SW 1271 (cell line): ENCODE data around the gene GRIK1.
"Not testable (repeated sequence)": the region's sequence is repeated elsewhere in the genome, so short reads cannot be mapped to it uniquely, and the experiment has no call there.

Experiments
- DNase-seq, 2 experiments: peaks; one replicate each; lab custom pipeline; 2025; lab: John Stamatoyannopoulos, UW

GRIK1 gene

DNA sequence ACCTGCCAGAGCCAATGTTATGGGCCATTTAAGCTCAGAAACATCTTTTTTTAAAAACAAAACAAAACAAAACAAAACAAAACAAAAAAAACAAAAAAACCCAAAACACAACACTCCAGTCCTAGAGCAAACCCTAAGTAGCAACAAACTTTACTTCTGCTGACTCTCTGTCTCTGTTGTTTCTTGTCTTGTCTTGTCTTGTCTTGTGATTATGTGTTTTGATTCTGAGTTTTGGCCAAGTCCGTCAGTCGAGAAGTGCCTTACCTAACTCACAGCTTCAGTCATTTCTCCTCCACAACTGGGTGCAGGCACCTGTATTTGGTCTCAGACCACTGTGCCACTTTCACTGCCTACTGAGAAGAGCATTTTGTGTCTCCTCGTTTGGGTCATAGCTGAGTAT is 333.2 kb downstream of the GRIK1 start:
- DNase-seq = no peak

DNA sequence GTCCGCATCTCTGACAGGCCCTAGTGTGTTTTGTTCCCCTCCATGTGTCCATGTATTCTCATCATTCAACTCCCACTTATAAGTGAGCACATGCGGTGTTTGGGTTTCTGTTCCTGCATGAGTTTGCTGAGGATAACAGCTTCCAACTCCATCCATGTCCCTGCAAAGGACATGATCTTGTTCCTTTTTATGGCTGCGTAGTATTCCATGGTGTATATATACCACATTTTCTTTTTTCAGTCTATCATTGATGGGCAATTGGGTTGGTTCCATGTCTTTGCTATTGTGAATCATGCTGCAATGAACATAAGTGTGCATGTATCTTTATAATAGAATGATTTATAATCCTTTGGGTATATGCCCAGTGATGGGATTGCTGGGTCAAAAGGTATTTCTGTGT is 334.6 kb downstream of the GRIK1 start:
- not testable (repeated sequence) for DNase-seq

DNA sequence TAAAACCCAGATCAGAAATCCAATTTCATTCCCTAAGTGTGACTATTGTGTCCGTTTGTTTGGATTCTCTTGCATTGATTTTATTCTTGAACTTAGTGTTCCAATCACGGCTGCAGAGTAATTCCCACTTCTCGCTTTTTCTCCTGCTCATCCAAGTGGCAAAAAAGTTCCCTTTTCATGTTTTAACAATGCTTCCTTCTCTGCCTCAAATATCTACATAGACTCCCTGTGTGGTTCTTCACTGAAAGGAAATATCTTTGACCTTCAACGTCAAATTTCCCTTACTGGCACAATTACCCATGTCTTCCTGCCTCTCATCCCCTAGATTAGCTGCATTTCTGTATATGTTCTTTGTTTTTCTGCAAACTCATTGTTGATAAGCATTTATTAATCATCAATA is 335.7 kb downstream of the GRIK1 start:
- no peak for DNase-seq

DNA sequence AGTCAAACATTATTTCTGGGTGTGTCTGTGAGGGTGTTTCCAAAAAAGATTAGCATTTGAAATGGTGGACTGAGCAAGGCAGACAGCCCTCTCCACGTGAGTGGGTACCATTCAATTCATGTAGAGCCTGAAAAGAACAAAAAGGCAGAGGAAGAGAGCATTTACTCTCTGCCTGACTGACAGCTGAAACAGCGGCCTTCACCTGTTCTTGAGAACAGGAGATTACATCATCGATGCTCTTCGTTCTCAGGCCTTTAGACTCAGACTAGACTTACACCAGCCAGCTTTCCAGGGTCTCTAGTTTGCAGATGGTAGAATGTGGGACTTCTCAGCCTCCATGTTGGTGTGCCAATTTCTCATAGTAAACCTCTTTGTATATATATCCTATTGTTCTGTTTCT is 338.7 kb downstream of the GRIK1 start:
- DNase-seq = no peak

DNA sequence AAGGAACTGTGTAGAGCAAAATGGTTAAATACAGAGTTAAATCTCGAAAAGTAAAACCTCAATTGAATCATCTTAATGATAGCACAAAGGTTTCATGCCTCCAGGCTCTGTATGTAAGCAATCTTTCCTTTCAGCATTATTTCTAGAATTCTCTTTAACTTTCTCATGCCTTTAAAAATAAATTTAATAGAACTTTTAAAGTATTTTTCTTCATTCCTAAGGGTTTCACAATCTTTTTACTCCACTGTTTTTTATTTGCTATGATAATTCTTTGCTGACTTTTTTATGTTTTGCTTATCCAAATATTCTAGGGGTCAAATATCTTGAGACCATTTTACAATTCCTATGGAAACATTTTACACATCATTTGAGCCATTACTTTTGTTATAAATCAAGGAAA is 353.1 kb downstream of the GRIK1 start:
- no peak for DNase-seq

DNA sequence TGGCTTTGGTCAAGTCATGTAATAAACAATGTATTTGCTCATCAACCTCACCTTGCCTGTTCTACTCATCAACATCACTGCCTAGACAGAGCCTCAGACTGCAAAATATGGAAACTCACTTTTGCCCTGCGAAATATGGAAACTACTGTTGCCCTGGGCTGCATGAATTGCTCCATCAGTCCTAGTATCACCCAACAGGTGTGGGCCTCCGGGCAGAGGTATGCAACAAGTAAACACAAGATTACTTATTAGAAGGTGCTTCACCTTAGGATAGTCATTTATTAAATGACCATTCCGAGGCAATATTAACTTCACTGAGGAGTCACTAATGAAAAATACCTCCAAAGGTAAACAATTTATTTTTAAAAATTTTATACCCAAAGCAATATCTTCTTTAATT is 354.3 kb downstream of the GRIK1 start:
- no peak for DNase-seq

DNA sequence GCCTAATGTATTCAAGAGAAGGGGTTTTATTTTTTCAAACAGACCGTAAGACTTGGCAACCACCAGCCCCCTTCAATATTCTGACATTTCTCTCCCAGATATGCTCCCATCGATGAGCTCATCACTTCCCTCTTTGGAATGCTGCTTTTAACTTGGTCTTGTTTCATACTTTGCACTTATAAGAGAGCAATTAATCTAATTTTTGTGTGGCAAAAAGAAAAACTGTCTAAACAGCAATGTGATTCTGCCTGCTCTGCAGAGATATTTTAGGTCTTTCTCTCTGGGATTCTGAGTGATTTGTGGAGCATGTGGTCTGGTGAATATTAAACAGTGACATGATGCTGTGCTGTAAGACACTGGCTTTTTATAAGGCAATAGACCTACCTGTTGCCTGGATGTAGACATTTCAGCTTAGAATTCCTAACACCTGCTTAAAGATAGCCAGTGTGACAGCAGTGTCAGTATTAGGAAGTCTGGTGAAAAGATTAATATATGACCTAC is 356.3 kb downstream of the GRIK1 start:
- no peak for DNase-seq

DNA sequence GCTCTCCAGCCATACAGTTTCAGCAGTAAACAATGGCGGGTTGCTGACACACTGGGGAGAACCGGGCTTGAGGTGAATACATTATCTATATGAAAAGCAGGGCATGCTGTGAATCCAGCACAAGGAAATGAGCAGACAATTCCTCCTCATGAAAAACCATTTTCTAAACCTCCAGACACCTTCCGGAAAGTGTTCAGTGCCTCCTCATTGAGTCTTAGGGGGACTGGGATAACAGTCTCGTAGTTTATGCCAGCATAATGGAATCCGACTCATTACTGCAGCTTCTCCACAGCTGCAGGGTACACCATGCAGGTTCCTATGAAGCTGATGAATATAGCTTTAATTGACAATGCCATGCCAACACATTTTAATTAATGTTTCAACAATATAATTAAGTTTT is 356.9 kb downstream of the GRIK1 start:
- no peak for DNase-seq

DNA sequence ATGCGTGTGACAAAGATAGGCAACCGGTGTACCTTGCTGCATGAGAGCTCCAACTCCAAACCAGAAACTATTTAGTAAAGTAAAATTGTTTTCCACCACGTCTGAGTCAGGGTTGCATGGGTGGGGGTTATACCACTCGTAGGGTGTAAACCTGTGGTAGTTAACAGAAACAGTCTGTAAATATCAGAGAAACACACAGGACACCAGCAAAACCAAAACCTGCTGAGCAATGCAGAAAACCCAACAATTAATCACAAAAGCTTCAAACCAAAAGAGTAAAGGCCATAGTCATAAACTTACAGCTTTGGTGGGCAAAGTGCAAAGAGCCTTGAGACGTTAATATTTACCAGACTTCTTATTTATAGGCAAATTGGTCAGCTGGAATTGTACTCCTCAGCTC is 358.4 kb downstream of the GRIK1 start:
- no peak for DNase-seq

DNA sequence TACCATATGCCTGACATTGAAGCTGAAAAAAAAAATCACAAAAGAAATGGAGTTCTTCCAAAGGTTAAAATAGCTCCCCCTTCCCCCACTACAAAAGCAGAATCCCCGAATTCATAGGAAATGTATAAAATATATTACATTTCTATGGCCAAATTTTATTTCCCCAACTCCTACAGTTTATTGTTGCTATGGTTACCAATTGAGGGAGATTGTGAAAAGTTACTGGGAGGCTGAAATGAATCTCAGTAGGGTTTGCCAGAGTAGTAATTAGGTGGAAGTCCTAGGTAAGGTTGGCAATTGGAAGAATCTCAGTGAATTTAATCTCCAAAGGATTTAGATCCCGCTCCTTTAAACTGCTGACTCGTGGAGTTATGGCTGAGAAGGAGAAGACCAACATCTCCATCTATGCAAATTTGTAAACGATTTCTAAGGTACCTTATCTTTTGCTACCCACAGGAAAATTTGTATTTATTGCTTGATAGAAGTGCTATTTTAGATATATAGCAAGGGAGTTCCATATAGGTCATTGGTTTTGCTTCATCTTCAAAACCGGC is 359.0 kb downstream of the GRIK1 start:
- no peak for DNase-seq

DNA sequence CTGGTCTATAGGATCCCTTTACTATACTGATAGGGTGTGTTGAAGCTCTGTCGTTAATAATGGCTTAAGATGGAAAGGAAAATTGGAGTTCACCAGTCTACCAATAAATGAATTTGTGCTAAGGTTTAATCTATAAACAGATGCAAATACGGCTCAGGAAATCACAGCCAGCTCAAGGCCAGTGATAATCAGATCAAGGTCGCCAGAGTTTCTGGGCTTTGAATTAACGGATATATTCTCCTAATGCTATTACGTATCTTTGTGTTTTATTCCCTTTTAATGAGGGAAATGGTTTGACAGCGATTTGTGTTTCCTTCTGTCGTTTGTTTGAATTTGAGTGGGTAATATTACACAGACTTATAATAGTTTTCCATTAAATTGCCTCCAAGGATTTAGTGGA is 361.5 kb downstream of the GRIK1 start:
- DNase-seq = no peak

DNA sequence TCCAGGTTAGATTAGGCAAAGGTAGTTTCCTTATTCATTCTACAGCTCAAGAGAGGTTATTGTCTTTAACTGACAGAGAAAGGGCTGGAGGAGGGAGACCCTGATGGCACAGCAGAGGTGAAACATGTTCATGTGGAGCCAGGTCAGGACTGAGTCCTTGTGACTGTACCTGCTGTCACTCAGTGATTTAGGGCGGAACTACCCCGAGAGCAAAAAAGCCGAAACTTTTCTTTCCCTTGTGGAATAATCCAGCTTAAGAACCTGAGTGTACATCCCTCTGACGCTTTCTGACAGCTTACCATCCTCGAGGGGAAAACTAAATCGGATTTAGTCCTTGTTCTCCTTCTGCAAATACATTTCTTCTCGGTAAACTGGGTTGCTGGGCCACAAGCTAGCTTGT is 367.8 kb downstream of the GRIK1 start:
- no peak for DNase-seq

DNA sequence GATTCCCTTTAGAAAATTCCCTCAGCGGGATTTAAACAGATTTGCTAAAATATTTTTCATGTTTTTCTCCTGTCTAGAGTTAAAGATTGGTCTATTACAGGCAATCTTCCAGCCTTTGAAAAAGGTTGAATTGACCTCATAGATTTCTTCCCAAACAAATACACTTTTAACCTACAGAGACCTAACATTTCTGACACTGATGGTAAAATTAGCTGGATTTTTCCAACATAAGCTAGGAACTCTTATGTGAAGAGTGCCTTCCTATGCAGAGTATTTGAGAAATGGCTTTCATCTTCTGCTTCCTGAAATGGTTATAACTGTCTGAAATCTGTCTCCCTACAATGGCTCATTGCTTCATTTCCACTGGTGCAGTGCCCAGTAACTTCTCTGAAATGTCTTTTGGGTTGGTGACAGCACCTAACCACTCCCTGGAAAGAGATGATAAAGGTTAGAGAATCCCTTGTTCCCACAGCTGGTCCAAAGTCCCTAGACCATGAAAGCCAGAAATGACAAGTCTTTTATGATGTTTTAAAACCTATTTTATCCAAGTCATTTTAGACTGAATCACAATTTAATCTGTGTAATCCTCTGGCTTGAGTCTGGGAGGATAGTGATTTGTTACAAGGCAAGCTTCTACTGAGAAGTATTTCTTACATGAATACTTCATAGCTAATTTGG is 371.6 kb downstream of the GRIK1 start:
- no peak for DNase-seq

DNA sequence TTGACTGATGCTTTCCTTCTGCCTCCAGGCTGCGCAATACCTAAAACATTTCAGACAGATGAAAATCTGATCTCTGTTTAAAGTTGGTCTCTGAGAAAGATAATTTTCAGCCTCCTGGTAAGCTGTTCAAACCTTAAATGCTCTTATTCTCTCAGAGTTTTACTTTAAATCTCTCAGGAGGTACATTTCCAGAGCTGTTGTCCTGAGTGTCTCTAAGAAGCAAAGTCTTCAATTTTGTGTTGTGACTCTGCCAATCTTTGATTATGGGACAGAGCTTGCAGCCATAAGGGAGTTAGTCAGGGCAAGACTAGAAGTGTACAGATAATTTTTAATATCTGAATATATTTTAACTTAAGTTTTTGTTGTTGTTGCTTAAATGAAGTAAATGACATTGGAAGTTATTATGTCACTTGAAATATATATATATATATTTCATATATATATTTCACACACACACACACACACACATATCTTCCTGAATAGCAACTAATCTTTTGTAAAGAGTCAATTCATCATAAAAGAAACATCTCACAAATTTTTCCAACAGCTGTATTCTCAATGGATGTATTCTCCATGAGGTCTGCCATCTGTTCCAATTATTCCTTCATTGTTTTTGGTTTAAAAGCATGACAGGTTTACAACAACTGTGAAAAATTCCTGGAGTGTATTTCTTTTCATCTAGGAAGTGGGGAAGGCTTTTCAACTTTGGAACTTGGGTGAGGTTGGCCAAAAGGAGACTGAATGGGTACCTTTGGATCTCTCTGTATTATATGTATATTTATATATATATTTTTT is 381.7 kb downstream of the GRIK1 start:
- no peak for DNase-seq

DNA sequence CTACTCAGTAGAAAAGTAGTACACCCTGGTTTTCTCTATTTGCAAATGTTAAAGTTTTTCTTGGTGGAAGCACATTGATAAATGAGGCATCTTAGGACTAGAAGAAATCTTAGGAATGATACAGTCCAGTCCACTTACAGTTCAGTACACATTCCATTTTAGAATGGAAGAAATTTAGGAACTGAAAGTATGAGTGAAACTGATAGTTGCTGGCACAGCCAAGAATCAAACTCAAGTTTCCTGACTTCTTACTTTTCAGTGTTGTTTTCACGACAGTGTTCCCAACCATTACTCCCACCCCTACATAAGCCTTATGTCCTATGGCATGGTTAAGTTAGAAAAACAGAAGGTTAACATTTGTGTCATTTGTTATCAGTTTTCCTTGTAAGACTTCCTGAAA is 382.6 kb downstream of the GRIK1 start:
- DNase-seq = no peak

DNA sequence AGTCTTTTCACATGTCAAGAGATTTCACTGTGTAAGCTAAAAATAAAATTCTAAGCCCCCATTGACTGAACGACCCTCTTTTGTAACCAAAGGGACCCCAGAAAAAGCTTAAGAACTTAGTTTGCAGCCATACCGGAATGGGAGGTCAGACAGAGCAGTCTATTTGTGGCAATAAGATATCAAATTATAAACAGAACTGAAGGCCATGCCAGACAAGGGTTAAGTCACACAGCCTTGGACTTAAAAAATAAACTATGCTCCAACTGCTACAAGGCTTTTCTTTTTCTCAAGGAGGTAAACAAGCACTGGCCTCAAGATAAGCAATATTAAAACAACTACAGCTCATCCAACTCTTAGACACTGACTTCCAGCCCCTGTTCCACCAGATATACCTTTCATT is 384.2 kb downstream of the GRIK1 start:
- no peak for DNase-seq

DNA sequence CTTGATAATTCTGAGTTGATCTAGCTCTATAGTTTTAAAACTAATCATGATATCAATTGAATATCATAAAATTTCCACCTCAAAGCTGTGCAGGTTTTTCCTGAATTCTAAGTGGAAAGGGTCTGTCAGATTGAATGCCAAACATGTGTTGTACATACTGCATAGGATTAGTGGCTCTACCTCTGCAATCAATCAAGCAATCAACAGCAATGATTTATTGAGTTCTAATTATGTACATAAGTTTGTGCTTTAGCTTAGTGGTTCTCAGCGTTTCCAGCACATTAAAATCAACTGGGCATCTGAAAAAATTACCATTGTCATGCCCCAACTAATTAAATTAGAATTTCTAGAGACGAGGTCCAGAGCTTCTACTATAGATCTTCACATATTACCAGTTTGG is 389.6 kb downstream of the GRIK1 start:
- DNase-seq = no peak

DNA sequence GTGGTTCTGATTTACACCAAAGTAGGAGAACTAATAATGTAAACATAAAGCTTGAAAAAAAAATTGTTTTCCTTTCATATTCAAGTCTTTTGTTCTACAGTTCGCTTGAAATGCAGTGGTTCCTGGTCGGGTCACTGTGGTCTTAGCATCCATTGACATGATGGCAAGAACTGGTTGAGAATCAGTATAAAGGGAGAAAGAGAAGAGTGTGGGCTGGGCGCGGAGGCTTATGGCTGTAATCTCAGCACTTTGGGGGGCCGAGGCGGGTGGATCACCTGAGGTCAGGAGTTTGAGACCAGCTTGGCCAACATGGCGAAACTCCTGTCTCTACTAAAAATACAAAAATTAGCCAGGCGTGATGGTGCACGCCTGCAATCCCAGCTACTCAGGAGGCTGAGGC is 390.2 kb downstream of the GRIK1 start:
- no peak for DNase-seq

DNA sequence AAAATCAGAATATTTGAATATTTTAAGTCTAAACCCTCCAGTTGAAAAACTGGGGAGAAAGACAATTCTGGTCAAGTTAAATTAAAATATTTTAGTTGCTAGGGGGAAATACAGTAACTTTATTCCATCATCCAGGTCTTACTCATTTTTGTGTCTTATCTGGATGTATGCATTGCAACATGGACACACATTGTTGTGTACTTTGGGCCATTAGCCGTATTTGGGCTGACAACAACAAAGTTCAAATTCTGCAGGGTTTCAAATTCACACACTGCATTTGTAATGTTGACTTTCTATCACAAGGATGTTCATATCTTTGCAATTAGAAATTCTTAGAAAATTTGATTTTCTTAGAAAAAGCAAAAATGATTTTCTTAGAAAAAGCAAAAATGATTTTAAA is 391.8 kb downstream of the GRIK1 start:
- DNase-seq = no peak

DNA sequence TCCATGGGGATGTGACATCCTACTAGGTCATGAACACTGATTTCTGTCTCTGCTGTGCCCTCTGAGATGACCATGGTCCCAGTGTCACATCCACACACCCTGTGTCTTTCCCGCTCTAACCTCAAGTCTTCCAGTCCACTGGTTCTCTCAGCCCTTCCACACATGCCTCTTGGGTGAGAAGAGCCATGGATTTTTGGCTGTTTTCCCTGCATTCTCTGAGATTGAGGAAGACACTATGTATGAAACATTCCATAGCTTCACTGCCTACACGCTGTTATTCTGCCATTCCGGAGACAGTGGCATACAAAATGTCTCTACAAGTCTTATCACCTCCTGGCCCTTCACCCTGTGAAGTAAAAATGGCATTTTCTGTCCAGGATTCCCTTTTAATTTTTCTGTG is 393.7 kb downstream of the GRIK1 start:
- no peak for DNase-seq

DNA sequence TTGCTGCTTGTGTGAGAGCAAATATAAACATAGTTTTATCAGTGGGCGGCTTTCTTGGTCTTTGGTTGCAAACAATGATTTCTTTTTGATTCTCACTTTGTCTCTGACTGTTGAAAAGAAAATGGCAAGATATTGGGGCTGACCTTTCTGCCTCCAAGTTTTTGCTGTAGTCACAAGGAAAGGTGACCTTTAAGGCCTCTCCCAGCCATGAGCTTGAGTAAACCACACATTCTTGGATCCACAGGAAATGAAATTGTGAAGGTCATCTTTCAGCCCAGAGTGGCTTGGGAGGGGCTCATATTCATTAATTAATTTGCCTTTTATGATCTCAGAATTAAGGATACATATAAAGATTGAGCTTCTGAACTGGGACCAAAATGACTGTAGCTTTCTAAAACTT is 399.5 kb downstream of the GRIK1 start:
- no peak for DNase-seq

DNA sequence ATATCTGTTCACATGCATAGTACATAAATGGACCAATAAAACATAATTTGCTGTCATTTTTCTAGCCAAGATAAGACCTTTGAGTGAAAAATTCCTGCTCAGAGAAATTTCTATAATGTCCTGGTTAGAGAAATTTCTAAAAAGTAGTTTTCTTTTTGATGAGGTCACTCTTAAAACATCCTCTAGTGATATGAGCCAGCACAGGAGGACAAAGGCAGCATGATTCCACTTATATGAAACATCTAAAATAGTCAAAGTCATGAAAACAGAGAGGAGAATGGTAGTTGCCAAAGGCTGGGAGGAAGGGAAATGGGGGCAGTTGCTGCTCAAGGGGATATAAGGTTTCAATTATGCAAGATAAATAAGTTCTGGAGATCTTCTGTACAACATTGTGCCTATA is 401.7 kb downstream of the GRIK1 start:
- no peak for DNase-seq

DNA sequence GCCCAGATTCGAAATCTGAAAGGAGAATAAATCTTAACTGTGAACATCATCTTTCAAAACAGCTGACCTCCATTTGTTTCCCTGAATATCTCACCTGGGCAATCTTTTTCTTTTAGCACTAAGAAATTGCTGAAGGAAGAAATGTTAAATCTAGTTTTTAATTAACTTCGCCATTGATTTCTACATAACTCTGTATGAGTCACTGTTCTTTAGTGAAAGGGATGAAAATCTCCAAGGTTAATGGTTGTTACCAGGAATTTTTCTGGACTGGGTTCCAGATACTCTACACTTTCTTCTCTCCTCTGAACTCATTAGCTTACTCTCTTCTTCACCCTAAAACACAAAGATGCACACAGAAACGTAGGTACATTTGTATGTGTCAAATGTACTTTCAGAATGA is 405.3 kb downstream of the GRIK1 start:
- no peak for DNase-seq
